ENCODE measurements around the gene CCDC17. TPM values are rescaled to one million over a fixed set of nuclear protein-coding genes. Genes with fewer than 3 reads are reported as not detected.

CCDC17 gene
- total and polyA plus RNA-seq, 2 of the 8 experiments (the other 6 are each of a cell fraction or from before 2014, with no cell fraction given), result 0.95 to 2.0 TPM

GRCh38 chr1:45669859-45670655 lies 46.2 kb upstream of the CCDC17 start:
- H3K9me3 ChIP-seq (ENCODE audit: insufficient read depth in 2 of 2, low read depth in 1 of 2, low read length in 1 of 2), result no peaks in the 10 kb centered on the region
- ChIA-PET CTCF (ENCODE audit: partially characterized antibody) (no interaction called here), POLR2A (ENCODE audit: partially characterized antibody) (interaction anchor here (0.7 to 1.6 kb wide), 5 partner anchors 9 to 134 kb away, joined by 3 to 6 read pairs (median 3); partner anchors contain the start of gene GPBP1L1)
- H3K23me2 ChIP-seq (ENCODE audit: low read depth, low read length), result no peaks in the 10 kb centered on the region
- no peak overlapping the region for H3K4me3 ChIP-seq (ENCODE audit: extremely low read depth in 1 of 4, insufficient read depth in 2 of 4, low read depth in 3 of 4, low read length in 4 of 4)
- H3K4ac ChIP-seq (replicated peaks; ENCODE audit: insufficient read length, low read depth, low read length), result no peak overlapping the region
- peaks cover 24 to 27% of the 10 kb centered on the region in 2 experiments for H4K20me1 ChIP-seq (replicated peaks in 1 of 2; ENCODE audit: control insufficient read depth in 1 of 2, insufficient read depth in 2 of 2, low read length in 2 of 2)
- no peak overlapping the region for H2AFZ ChIP-seq (ENCODE audit: low read length)
- H3K18ac ChIP-seq (ENCODE audit: extremely low read depth, low read length), result no peak overlapping the region
- H4K5ac ChIP-seq (ENCODE audit: insufficient read length, low read depth, low read length), result no peak overlapping the region
- no peak overlapping the region for H2BK5ac ChIP-seq (ENCODE audit: low read depth, low read length)
- H3K4me2 ChIP-seq (ENCODE audit: insufficient read depth in 1 of 2, low read depth in 2 of 2, low read length in 2 of 2), result no peak overlapping the region
- H2BK120ac ChIP-seq (replicated peaks; ENCODE audit: low read depth, low read length), result no peak overlapping the region
- no peak for FAIRE-seq
- no peaks in the 10 kb centered on the region for H3K4me1 ChIP-seq (replicated peaks in 1 of 4; ENCODE audit: control insufficient read depth in 3 of 4, insufficient read depth in 4 of 4, low read length in 3 of 4)
- 90% methylated on average over 6 of the region's 6 CpGs; no CpG with 5 or more reads in 1 of the 2 experiments for WGBS, 2 experiments (ENCODE audit: extremely low coverage in 1 of 2, insufficient coverage in 1 of 2, insufficient read length in 1 of 2, insufficient replicate concordance in 2 of 2, low coverage in 1 of 2, low lambda C conversion rate in 2 of 2, missing lambda C conversion rate in 1 of 2)
- no peak overlapping the region for H3K27ac ChIP-seq (ENCODE audit: low read depth, low read length)
- H3K79me1 ChIP-seq (ENCODE audit: low read depth, low read length), result peaks cover 12% of the 10 kb centered on the region; the same call in 1 of the 2 replicates
- no peak overlapping the region for H2BK15ac ChIP-seq (ENCODE audit: low read length)
- H3K79me2 ChIP-seq (ENCODE audit: control insufficient read depth in 1 of 2, insufficient read depth in 2 of 2, low read length in 2 of 2), result peaks cover 55 to 98% of the 10 kb centered on the region in 2 experiments
- no peak overlapping the region for H2BK12ac ChIP-seq (ENCODE audit: low read depth, low read length)
- no peak for DNase-seq (ENCODE audit: low read depth in 1 of 2, low spot score in 2 of 2)
- no peaks in the 10 kb centered on the region; a peak in 2 of 8 replicates for H3K36me3 ChIP-seq (ENCODE audit: control insufficient read depth in 2 of 4, insufficient read depth in 4 of 4, low read length in 3 of 4)
- H4K8ac ChIP-seq (ENCODE audit: extremely low read depth, insufficient read depth, low read length), result no peak overlapping the region
- H3K14ac ChIP-seq (ENCODE audit: insufficient read length), result no peak overlapping the region
- H3K56ac ChIP-seq (replicated peaks; ENCODE audit: insufficient read length, low read depth, low read length), result no peak overlapping the region
- H3K23ac ChIP-seq (ENCODE audit: insufficient read length), result no peak overlapping the region
- H3K27me3 ChIP-seq (replicated peaks in 1 of 4; ENCODE audit: control insufficient read depth in 3 of 4, extremely low read depth in 1 of 4, insufficient read depth in 3 of 4, low read length in 3 of 4), result no peaks in the 10 kb centered on the region
- no peak overlapping the region for H3K9ac ChIP-seq (replicated peaks in 1 of 4; ENCODE audit: extremely low read depth in 1 of 4, low read depth in 3 of 4, low read length in 3 of 4)
- H2AK5ac ChIP-seq (ENCODE audit: low read depth, low read length), result no peak overlapping the region
- H4K91ac ChIP-seq (replicated peaks; ENCODE audit: insufficient read length, low read length), result no peak overlapping the region
- H2BK20ac ChIP-seq (ENCODE audit: low read length), result no peak overlapping the region
- TF ChIP-seq EZH2 (IDR thresholded peaks at IDR 0.05; ENCODE audit: low read depth, low read length, severe bottlenecking) (no peak), RBBP5 (IDR thresholded peaks at IDR 0.05; ENCODE audit: borderline replicate concordance, low read depth, low read length) (no peak), BACH1 (IDR thresholded peaks at IDR 0.05; ENCODE audit: low read length) (no peak), MAX (IDR thresholded peaks at IDR 0.05) (no peak), JUND (IDR thresholded peaks at IDR 0.05; ENCODE audit: low read length) (no peak), CBX8 (IDR thresholded peaks at IDR 0.05; ENCODE audit: borderline replicate concordance, low read depth, low read length) (no peak), SIRT6 (IDR thresholded peaks at IDR 0.05; ENCODE audit: low read length) (no peak), SIX5 (IDR thresholded peaks at IDR 0.05; ENCODE audit: low read depth, low read length) (no peak), RAD21 (IDR thresholded peaks at IDR 0.05 in 1 of 2, conservative IDR thresholded peaks at IDR 0.05 in 1 of 2; ENCODE audit: low read depth in 2 of 2, low read length in 2 of 2) (no peak), GABPA (IDR thresholded peaks at IDR 0.05; ENCODE audit: borderline replicate concordance, insufficient read depth, low read length) (no peak), BCL11A (IDR thresholded peaks at IDR 0.05; ENCODE audit: low read depth in 2 of 2, low read length in 2 of 2) (no peak), SP1 (IDR thresholded peaks at IDR 0.05; ENCODE audit: low read depth, low read length) (no peak)
